ENCODE data around the gene PSENEN. TPM values are rescaled to one million over a fixed set of nuclear protein-coding genes. Genes with fewer than 3 reads are reported as not detected.

PSENEN gene
- total RNA-seq, 2 experiments from 2014 or later: 37.2 to 41.3 TPM

DNA sequence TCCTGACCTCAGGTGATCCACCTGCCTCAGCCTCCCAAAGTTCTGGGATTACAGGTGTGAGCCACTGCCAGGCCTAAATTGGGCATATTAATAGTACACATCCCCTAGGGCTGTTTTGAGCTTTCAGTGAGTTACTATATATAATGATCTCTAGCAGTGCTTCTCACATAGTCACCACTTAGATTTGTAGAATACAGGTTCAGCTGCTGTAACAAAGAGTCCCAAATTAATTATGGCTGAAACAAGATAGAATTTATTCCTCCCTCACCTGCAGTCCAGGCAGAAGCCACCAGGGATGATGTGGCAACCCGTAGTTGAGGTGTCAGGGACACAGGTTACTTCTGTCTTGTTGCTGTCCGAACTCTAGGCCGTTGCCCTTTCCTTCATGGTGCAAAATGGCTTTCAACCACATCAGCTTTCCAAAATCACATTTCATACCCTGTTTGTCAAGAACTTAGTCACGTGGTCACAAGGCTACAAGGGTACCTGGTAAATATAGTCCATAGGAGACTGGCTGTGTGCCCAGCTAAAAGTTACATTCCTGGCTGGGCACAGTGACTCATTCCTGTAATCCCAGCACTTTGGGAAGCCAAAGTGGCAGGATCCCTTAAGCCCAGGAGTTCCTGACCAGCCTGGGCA lies 15.4 kb downstream of the PSENEN start:
- ATAC-seq: no peak
- H3K4me1 Mint-ChIP-seq (ENCODE audit: low read depth): peaks cover 19% of the 10 kb centered on the region
- intact Hi-C loops (cut with micrococcal nuclease): no loop called here
- no peaks in the 10 kb centered on the region for H3K9me3 Mint-ChIP-seq
- no peak overlapping the region for H3K4me3 Mint-ChIP-seq
- no peak for TF ChIP-seq CTCF (IDR thresholded peaks at IDR 0.05)
- DNase-seq: no peak
- CTCF ChIA-PET: interaction anchor here (1.2 to 1.7 kb wide), 2 partner anchors 59 to 68 kb away, joined by 3 to 4 read pairs; no protein-coding TSS in a partner anchor
- POLR2A ChIA-PET: interaction anchor here (0.7 to 1.1 kb wide), 2 partner anchors 12 to 50 kb away, joined by 3 to 4 read pairs; no protein-coding TSS in a partner anchor
- peaks cover 5% of the 10 kb centered on the region for H3K27me3 Mint-ChIP-seq
- H3K36me3 Mint-ChIP-seq (ENCODE audit: low read depth): peaks cover 26% of the 10 kb centered on the region
- no peak overlapping the region for H3K27ac Mint-ChIP-seq

DNA sequence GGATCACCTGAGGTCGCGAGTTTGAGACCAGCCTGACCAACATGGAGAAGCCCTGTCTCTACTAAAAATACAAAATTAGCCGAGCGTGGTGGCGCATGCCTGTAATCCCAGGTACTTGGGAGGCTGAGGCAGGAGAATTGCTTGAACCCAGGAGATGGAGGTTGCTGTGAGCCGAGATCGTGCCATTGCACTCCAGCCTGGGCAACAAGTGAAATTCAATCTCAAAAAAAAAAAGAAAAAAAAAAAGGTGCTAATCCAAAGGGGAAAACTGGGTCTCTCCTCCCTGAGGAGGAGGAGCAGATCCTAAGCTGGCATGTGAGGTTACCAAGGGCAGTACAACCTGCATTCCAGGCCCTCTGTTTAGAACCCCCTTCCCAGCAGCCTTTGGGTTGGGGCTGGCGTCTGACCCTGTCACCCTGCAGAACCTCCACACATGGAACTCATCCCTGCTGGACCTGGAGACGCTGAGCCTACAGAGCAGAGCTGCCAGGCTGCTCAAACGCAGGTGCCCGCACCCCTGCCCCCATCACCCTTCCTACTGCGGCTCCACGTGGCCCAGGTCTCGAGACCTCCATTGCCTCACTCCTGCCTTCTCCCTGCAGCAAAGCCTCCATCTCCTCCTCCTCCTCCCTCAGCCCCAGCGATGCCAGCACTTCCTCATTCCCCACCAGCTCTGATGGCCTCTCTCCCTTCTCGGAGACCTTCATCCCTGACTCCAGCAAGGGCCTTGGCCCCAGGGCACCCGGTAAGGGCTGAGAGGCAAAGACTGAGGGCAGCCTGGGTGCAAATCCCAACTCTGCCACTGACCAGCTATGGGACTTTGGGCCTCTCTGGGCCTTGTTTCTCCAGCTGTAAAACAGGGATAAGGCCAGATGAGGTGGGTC lies 19.2 kb downstream of the PSENEN start:
- Mint-ChIP-seq H3K27ac (no peak overlapping the region), H3K9me3 (no peaks in the 10 kb centered on the region), H3K4me3 (no peak overlapping the region), H3K4me1 (ENCODE audit: low read depth) (peaks cover 3% of the 10 kb centered on the region), H3K27me3 (no peaks in the 10 kb centered on the region), H3K36me3 (ENCODE audit: low read depth) (peaks cover 22% of the 10 kb centered on the region)
- TF ChIP-seq CTCF (IDR thresholded peaks at IDR 0.05): no peak
- ATAC-seq: no peak
- intact Hi-C loops (cut with micrococcal nuclease): no loop called here
- CTCF ChIA-PET: no interaction called here
- no peak for DNase-seq
- POLR2A ChIA-PET: no interaction called here

GRCh38 chr19:35766571-35767104 lies 21.2 kb downstream of the PSENEN start:
- Mint-ChIP-seq H3K27me3 (no peaks in the 10 kb centered on the region), H3K36me3 (ENCODE audit: low read depth) (peaks cover 18% of the 10 kb centered on the region), H3K4me3 (no peak overlapping the region), H3K9me3 (no peaks in the 10 kb centered on the region), H3K4me1 (ENCODE audit: low read depth) (no peaks in the 10 kb centered on the region), H3K27ac (no peak overlapping the region)
- intact Hi-C loops (cut with micrococcal nuclease): no loop called here
- TF ChIP-seq CTCF (IDR thresholded peaks at IDR 0.05): no peak
- DNase-seq (no peak), ATAC-seq (no peak)
- POLR2A ChIA-PET: interaction anchor here (0.9 to 1.5 kb wide), 5 partner anchors 9 to 29 kb away, joined by 3 to 5 read pairs (median 3); partner anchors contain the start of genes HSPB6 and PROSER3
- CTCF ChIA-PET: no interaction called here

DNA sequence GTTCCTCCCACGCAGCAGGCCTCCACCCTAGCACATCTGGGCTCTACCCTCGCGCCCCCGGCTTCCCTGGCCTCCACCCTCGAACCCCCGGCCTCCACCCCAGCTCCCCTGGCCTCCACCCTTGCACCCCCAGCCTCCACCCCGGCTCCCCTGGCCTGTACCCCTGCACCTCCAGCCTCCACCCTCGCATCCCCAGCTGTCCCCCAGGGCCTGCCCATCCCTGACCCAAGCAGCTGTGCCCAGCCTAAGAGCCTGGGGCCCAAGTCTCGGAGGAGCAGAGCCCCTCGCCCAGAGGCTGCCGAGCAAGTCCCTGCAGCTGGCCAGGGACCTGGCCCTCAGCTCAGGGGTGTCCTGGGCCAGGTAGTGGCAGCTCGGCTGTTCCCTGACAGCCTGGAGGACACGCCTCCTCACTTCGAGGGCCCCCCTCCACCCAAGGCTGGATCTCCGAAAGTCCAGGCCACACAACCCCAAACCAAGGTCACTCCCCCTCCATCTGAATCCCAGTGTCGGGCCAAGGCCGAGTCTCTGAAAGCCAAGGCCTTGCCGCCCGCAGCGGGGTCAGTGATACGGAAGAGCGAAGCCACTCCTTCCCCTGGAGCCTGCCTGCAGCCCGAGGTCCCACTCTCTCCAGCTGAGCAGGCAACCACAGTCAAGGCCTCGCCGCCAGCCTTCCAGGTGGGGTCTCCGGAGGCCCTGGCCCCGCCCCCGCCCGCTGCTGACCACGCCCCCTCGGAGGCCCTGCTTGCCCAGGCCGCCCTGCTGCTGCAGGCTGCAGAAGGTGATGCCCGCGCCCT lies 22.0 kb downstream of the PSENEN start:
- peaks cover 12% of the 10 kb centered on the region for H3K36me3 Mint-ChIP-seq (ENCODE audit: low read depth)
- no peak overlapping the region for H3K4me3 Mint-ChIP-seq
- no peak for ATAC-seq
- TF ChIP-seq CTCF (IDR thresholded peaks at IDR 0.05): no peak
- intact Hi-C loops (cut with micrococcal nuclease): no loop called here
- H3K27ac Mint-ChIP-seq: no peak overlapping the region
- H3K27me3 Mint-ChIP-seq: no peaks in the 10 kb centered on the region
- ChIA-PET CTCF (no interaction called here), POLR2A (interaction anchor here (0.8 to 1.2 kb wide), 5 partner anchors 10 to 77 kb away, joined by 3 to 5 read pairs (median 3); partner anchors contain the start of genes HSPB6 and PROSER3)
- no peak for DNase-seq
- no peaks in the 10 kb centered on the region for H3K4me1 Mint-ChIP-seq (ENCODE audit: low read depth)
- no peaks in the 10 kb centered on the region for H3K9me3 Mint-ChIP-seq
